H9 (cell line): ENCODE results near the gene ADAMTS16. TPM values are rescaled to one million over a fixed set of nuclear protein-coding genes. Genes with fewer than 3 reads are reported as not detected.

Experiments used
- DNase-seq: peaks from one replicate; pipeline ENCODE4 v3.0.0-alpha.2; 2017
- H2AFZ ChIP-seq: one replicate; pipeline ENCODE4 v1.6.1; 2013; ENCODE audit warnings: mild to moderate bottlenecking, low read length, control low read depth, moderate library complexity
- H2AK5ac ChIP-seq: 2 replicates; pipeline ENCODE4 v1.6.1; 2013; ENCODE audit warnings: low read length, control low read depth, mixed read lengths; ENCODE audit not compliant: insufficient read length
- H2BK120ac ChIP-seq: one replicate; pipeline ENCODE4 v1.6.1; 2013; ENCODE audit warnings: low read depth, mild to moderate bottlenecking, low read length, control low read depth, inconsistent platforms; ENCODE audit not compliant: poor library complexity, severe bottlenecking
- H2BK12ac ChIP-seq: 2 replicates; pipeline ENCODE4 v1.6.1; 2013; ENCODE audit warnings: low read length, control low read depth, mixed read lengths, low read depth; ENCODE audit not compliant: insufficient read length
- H2BK15ac ChIP-seq: 2 replicates; pipeline ENCODE4 v1.6.1; 2013; ENCODE audit warnings: low read depth, low read length, control low read depth
- H2BK20ac ChIP-seq: one replicate; pipeline ENCODE4 v1.6.1; 2013; ENCODE audit warnings: low read depth, mild to moderate bottlenecking, low read length, control low read depth, inconsistent platforms; ENCODE audit not compliant: poor library complexity, severe bottlenecking
- H2BK5ac ChIP-seq: 2 replicates; pipeline ENCODE4 v1.6.1; 2013; ENCODE audit warnings: low read length, control low read depth, mixed read lengths; ENCODE audit not compliant: insufficient read length
- H3K14ac ChIP-seq: 2 replicates; pipeline ENCODE4 v1.6.1; 2013; ENCODE audit warnings: low read length, control low read depth; ENCODE audit not compliant: insufficient read depth
- H3K18ac ChIP-seq: 2 replicates; pipeline ENCODE4 v1.6.1; 2013; ENCODE audit warnings: low read depth, mild to moderate bottlenecking, mixed read lengths, low read length, control low read depth; ENCODE audit not compliant: insufficient read length
- H3K23ac ChIP-seq: 2 replicates; pipeline ENCODE4 v1.6.1; 2013; ENCODE audit warnings: low read length, control low read depth, mixed read lengths, low read depth; ENCODE audit not compliant: insufficient read length
- H3K23me2 ChIP-seq: 2 replicates; pipeline ENCODE4 v1.6.1; 2013; ENCODE audit warnings: low read depth, mild to moderate bottlenecking, mixed read lengths, low read length, control low read depth; ENCODE audit not compliant: insufficient read length, poor library complexity, severe bottlenecking
- H3K27ac ChIP-seq: 2 replicates; pipeline ENCODE4 v1.5.1; 2013; ENCODE audit warnings: low read length, control low read depth, mixed read lengths, low read depth; ENCODE audit not compliant: insufficient read length
- H3K27me3 ChIP-seq: 2 replicates; pipeline ENCODE4 v1.6.1; 2013; ENCODE audit warnings: low read length, control low read depth, inconsistent platforms; ENCODE audit not compliant: insufficient read depth
- H3K4ac ChIP-seq: 2 replicates; pipeline ENCODE4 v1.6.1; 2013; ENCODE audit warnings: low read depth, mild to moderate bottlenecking, control low read depth, inconsistent platforms, low read length, moderate library complexity
- H3K4me1 ChIP-seq: 2 replicates; pipeline ENCODE4 v1.6.1; 2013; ENCODE audit warnings: low read length, control low read depth, inconsistent platforms; ENCODE audit not compliant: insufficient read depth
- H3K4me2 ChIP-seq: 2 replicates; pipeline ENCODE4 v1.6.1; 2013; ENCODE audit warnings: low read length, control low read depth, mixed read lengths; ENCODE audit not compliant: insufficient read length, insufficient read depth
- H3K56ac ChIP-seq: 2 replicates; pipeline ENCODE4 v1.6.1; 2013; ENCODE audit warnings: low read depth, mild to moderate bottlenecking, mixed read lengths, low read length, control low read depth; ENCODE audit not compliant: insufficient read length
- H3K79me1 ChIP-seq: 2 replicates; pipeline ENCODE4 v1.6.1; 2013; ENCODE audit warnings: low read depth, mild to moderate bottlenecking, moderate library complexity, low read length, control low read depth, inconsistent platforms; ENCODE audit not compliant: insufficient read depth, poor library complexity, severe bottlenecking
- H3K79me2 ChIP-seq: 2 replicates; pipeline ENCODE4 v1.6.1; 2013; ENCODE audit warnings: low read length, control low read depth, inconsistent platforms; ENCODE audit not compliant: insufficient read depth
- H3K9ac ChIP-seq: 2 replicates; pipeline ENCODE4 v1.6.1; 2013; ENCODE audit warnings: low read length, control low read depth, mixed read lengths; ENCODE audit not compliant: insufficient read length; ENCODE audit errors: extremely low read depth
- H3K9me3 ChIP-seq: one replicate; pipeline ENCODE4 v1.6.1; 2013; ENCODE audit warnings: low read depth, low read length, inconsistent platforms; ENCODE audit not compliant: control insufficient read depth
- H3T11ph ChIP-seq: one replicate; pipeline ENCODE4 v1.6.1; 2013; ENCODE audit warnings: mild to moderate bottlenecking, low read length, control low read depth, inconsistent platforms
- H4K20me1 ChIP-seq: one replicate; pipeline ENCODE4 v1.6.1; 2013; ENCODE audit not compliant: control insufficient read depth, insufficient read length, insufficient read depth
- H4K5ac ChIP-seq: 2 replicates; pipeline ENCODE4 v1.6.1; 2013; ENCODE audit warnings: low read depth, mild to moderate bottlenecking, mixed read lengths, low read length, control low read depth; ENCODE audit not compliant: insufficient read length
- H4K8ac ChIP-seq: replicated peaks from 2 replicates; pipeline ENCODE4 v1.6.1; 2013; ENCODE audit warnings: low read length, control low read depth, mixed read lengths, low read depth; ENCODE audit not compliant: insufficient read length
- H4K91ac ChIP-seq: 2 replicates; pipeline ENCODE4 v1.6.1; 2013; ENCODE audit warnings: low read depth, mild to moderate bottlenecking, moderate library complexity, mixed read lengths, low read length, control low read depth; ENCODE audit not compliant: insufficient read length
- H3K27ac Mint-ChIP-seq, 3 experiments: 2 replicates in 2 of 3; 3 replicates in 1 of 3; pipeline ENCODE4 v1.8.0; 2020 to 2021; ENCODE audit warnings: mixed read lengths in 3 of 3, mild to moderate bottlenecking in 1 of 3, moderate library complexity in 1 of 3
- H3K27me3 Mint-ChIP-seq: 2 replicates; pipeline ENCODE4 v1.8.0; 2021; ENCODE audit warnings: low read depth, mild to moderate bottlenecking, moderate library complexity, mixed read lengths
- H3K36me3 Mint-ChIP-seq, 3 experiments: 2 replicates in 2 of 3; 3 replicates in 1 of 3; pipeline ENCODE4 v1.8.0; 2020 to 2021; ENCODE audit warnings: low read depth in 3 of 3, mixed read lengths in 3 of 3; ENCODE audit not compliant: insufficient read depth in 1 of 3
- H3K4me1 Mint-ChIP-seq, 2 experiments: 2 replicates each; pipeline ENCODE4 v1.8.0; 2020; ENCODE audit warnings: mixed read lengths in 2 of 2
- H3K4me3 Mint-ChIP-seq, 2 experiments: 2 replicates in 1 of 2; 3 replicates in 1 of 2; pipeline ENCODE4 v1.8.0; 2020 to 2021; ENCODE audit warnings: mild to moderate bottlenecking in 2 of 2, mixed read lengths in 2 of 2, moderate library complexity in 1 of 2
- H3K9me3 Mint-ChIP-seq, 2 experiments: 2 replicates in 1 of 2; 3 replicates in 1 of 2; pipeline ENCODE4 v1.8.0; 2020; ENCODE audit warnings: mild to moderate bottlenecking in 2 of 2, mixed read lengths in 2 of 2, moderate library complexity in 1 of 2
- CTCF ChIP-seq: fragments of 200-600 bp; sonication (generic); conservative IDR thresholded peaks from 3 replicates; pipeline ENCODE4 v1.8.0; 2021; ENCODE audit warnings: antibody characterized with exemption, mild to moderate bottlenecking
- WGBS: extraction: QIAGEN DNeasy Blood & Tissue Kit; methylation state at CpG from one replicate; pipeline ENCODE4 v1.1.7; 2013; ENCODE audit warnings: missing lambda C conversion rate, low lambda C conversion rate, mixed read lengths; ENCODE audit not compliant: insufficient read length; ENCODE audit errors: extremely low coverage; 5-methylcytosine and 5-hydroxymethylcytosine counted together
- total RNA-seq: library from RNA; stranded (reverse); gene quantifications from 2 replicates; pipeline ENCODE4 v1.2.1, GENCODE V29; 2021

The ADAMTS16 gene
- total RNA-seq, 1 experiment from 2014 or later, result 4.5 TPM

DNA sequence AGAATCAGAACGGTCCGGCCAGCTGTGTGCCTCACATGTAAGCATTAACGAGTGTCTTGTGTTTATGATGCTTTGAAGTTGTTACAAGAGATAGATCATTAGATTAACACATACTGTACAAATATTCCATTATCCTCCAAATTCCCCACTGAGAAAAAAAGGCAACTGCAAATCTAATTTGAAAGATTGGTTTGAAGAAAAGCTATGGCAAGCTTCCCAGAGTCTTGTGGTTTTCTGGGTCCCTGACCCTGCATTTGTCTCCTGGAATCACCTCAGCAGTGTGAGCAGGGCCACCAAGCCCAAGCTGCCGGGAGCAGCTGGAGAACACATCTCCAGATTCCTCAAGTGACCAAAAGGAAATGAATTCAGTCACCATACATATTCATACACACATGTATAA, 36.9 kb upstream of the ADAMTS16 start:
- Histone ChIP-seq H4K8ac (no peak overlapping the region), H4K5ac (no peak overlapping the region), H3K9ac (no peak overlapping the region), H3K4ac (no peak overlapping the region), H4K20me1 (no peaks in the 10 kb centered on the region), H3K79me2 (no peaks in the 10 kb centered on the region), H3K27me3 (no peaks in the 10 kb centered on the region), H3K18ac (no peak overlapping the region), H2BK12ac (no peak overlapping the region), H2BK5ac (no peak overlapping the region), H3T11ph (no peak overlapping the region), H2BK15ac (no peak overlapping the region), H3K4me1 (no peaks in the 10 kb centered on the region), H3K23ac (no peak overlapping the region), H4K91ac (no peak overlapping the region), H2BK120ac (no peak overlapping the region), H2AFZ (no peak overlapping the region), H2AK5ac (no peak overlapping the region), H3K23me2 (no peaks in the 10 kb centered on the region), H2BK20ac (no peak overlapping the region), H3K79me1 (no peaks in the 10 kb centered on the region), H3K9me3 (no peaks in the 10 kb centered on the region), H3K56ac (no peak overlapping the region), H3K27ac (no peak overlapping the region), H3K14ac (no peak overlapping the region), H3K4me2 (no peak overlapping the region)
- H3K36me3 Mint-ChIP-seq, result peaks cover 0 to 10% (median 0%) of the 10 kb centered on the region in 3 experiments; a peak in 1 of 7 replicates
- no peaks in the 10 kb centered on the region for H3K27me3 Mint-ChIP-seq
- no peak overlapping the region for H3K4me3 Mint-ChIP-seq
- no peak for TF ChIP-seq CTCF
- peaks cover 2 to 4% of the 10 kb centered on the region in 2 experiments for H3K4me1 Mint-ChIP-seq
- DNase-seq, result no peak
- peaks cover 6 to 7% of the 10 kb centered on the region in 2 experiments; a peak in 3 of 5 replicates for H3K9me3 Mint-ChIP-seq
- WGBS, result no CpG with 5 or more reads among the region's 4 CpGs
- no peak overlapping the region for H3K27ac Mint-ChIP-seq
